Measurements from ENCODE around the gene SPATA13. TPM values are rescaled to one million over a fixed set of nuclear protein-coding genes. Genes with fewer than 3 reads are reported as not detected.
"Not testable (repeated sequence)": the region's sequence is repeated elsewhere in the genome, so short reads cannot be mapped to it uniquely, and the experiment has no call there.

SPATA13 gene
- total RNA-seq, 2 donors from 2014 or later = 85.2 to 163 TPM

GRCh38 chr13:24323739-24324075, 163.2 kb downstream of the SPATA13 start:
- TF ChIP-seq POLR2A (IDR thresholded peaks at IDR 0.05) = no peak
- TF ChIP-seq POLR2AphosphoS5 (IDR thresholded peaks at IDR 0.05) = no peak
- TF ChIP-seq CTCF (IDR thresholded peaks at IDR 0.05) = no peak
- no peak for DNase-seq (ENCODE audit: low spot score)
- Histone ChIP-seq H3K4me3 (no peak overlapping the region), H3K9me3 (no peaks in the 10 kb centered on the region), H3K36me3 (no peaks in the 10 kb centered on the region), H3K27me3 (replicated peaks; ENCODE audit: insufficient read depth) (no peaks in the 10 kb centered on the region), H3K27ac (no peak overlapping the region), H3K4me1 (replicated peaks) (no peaks in the 10 kb centered on the region)
- intact Hi-C loops (cut with DNase I) = no loop called here
- 48% methylated on average over 5 of the region's 5 CpGs for whole genome bisulfite sequencing

- WGBS = 77% methylated on average over 23 of the region's 23 CpGs
- H3K36me3 ChIP-seq; H3K4me1 ChIP-seq (replicated peaks); H3K27ac ChIP-seq; H3K4me3 ChIP-seq; H3K27me3 ChIP-seq (replicated peaks; ENCODE audit: insufficient read depth); H3K9me3 ChIP-seq; DNase-seq (ENCODE audit: low spot score); intact Hi-C loops (cut with DNase I): not testable (repeated sequence)
Observed at GRCh38 chr13:24327598-24327997, 167.1 kb downstream of the SPATA13 start.

- DNase-seq (ENCODE audit: low spot score) = no peak
- Histone ChIP-seq H3K4me3 (no peak overlapping the region), H3K4me1 (replicated peaks) (no peaks in the 10 kb centered on the region), H3K27ac (no peak overlapping the region), H3K36me3 (no peaks in the 10 kb centered on the region), H3K27me3 (replicated peaks; ENCODE audit: insufficient read depth) (no peaks in the 10 kb centered on the region), H3K9me3 (no peaks in the 10 kb centered on the region)
- TF ChIP-seq POLR2AphosphoS5 (IDR thresholded peaks at IDR 0.05) (no peak), POLR2A (IDR thresholded peaks at IDR 0.05) (no peak), CTCF (IDR thresholded peaks at IDR 0.05) (no peak)
- intact Hi-C loops (cut with DNase I) = no loop called here
- 6% methylated on average over 38 of the region's 38 CpGs for WGBS
Observed at GRCh38 chr13:24328145-24328544, 167.6 kb downstream of the SPATA13 start.

GRCh38 chr13:24338721-24339120, 178.2 kb downstream of the SPATA13 start:
- 95% methylated on average over 36 of the region's 36 CpGs for WGBS

GRCh38 chr13:24339937-24340607, 179.6 kb downstream of the SPATA13 start:
- DNase-seq (ENCODE audit: low spot score) = no peak
- Histone ChIP-seq H3K36me3 (no peaks in the 10 kb centered on the region), H3K27ac (no peak overlapping the region), H3K4me3 (no peak overlapping the region), H3K9me3 (no peaks in the 10 kb centered on the region), H3K4me1 (replicated peaks) (no peaks in the 10 kb centered on the region), H3K27me3 (replicated peaks; ENCODE audit: insufficient read depth) (no peaks in the 10 kb centered on the region)
- intact Hi-C loops (cut with DNase I) = no loop called here
- WGBS = 80% methylated on average over 35 of the region's 35 CpGs
- TF ChIP-seq CTCF (IDR thresholded peaks at IDR 0.05) (no peak), POLR2A (IDR thresholded peaks at IDR 0.05) (no peak), POLR2AphosphoS5 (IDR thresholded peaks at IDR 0.05) (no peak)

More at GRCh38 chr13:24338721-24339120, 178.2 kb downstream of the SPATA13 start:
- Histone ChIP-seq H3K36me3 (no peaks in the 10 kb centered on the region), H3K4me3 (no peak overlapping the region), H3K27me3 (replicated peaks; ENCODE audit: insufficient read depth) (no peaks in the 10 kb centered on the region), H3K9me3 (no peaks in the 10 kb centered on the region), H3K4me1 (replicated peaks) (no peaks in the 10 kb centered on the region), H3K27ac (no peak overlapping the region)
- DNase-seq (ENCODE audit: low spot score) = no peak
- intact Hi-C loops (cut with DNase I) = no loop called here
- TF ChIP-seq POLR2A (IDR thresholded peaks at IDR 0.05) (no peak), POLR2AphosphoS5 (IDR thresholded peaks at IDR 0.05) (no peak), CTCF (IDR thresholded peaks at IDR 0.05) (no peak)
